Keratinocyte (primary cell): Measurements from ENCODE around the gene SLC18A2.

ENCODE experiments used
- CTCF ChIP-seq, 3 experiments: IDR thresholded peaks in 1 of 3; conservative IDR thresholded peaks in 1 of 3; optimal IDR thresholded peaks in 1 of 3; 2 replicates in 2 of 3; 3 replicates in 1 of 3; pipeline versions ENCODE3 to v1.5.1; 2011; ENCODE audit warnings: low read length in 3 of 3, mild to moderate bottlenecking in 3 of 3, moderate library complexity in 2 of 3, control low read depth in 1 of 3, inconsistent platforms in 1 of 3; ENCODE audit not compliant: insufficient read depth in 2 of 3; ENCODE audit errors: extremely low read depth in 1 of 3
- EZH2 ChIP-seq: IDR thresholded peaks from one replicate; pipeline ENCODE4 v1.6.1; 2012; ENCODE audit warnings: inconsistent platforms, mild to moderate bottlenecking, low read length, moderate library complexity

- TF ChIP-seq CTCF (optimal IDR thresholded peaks at IDR 0.05 in 1 of 3, IDR thresholded peaks at IDR 0.05 in 1 of 3, conservative IDR thresholded peaks at IDR 0.05 in 1 of 3; ENCODE audit: extremely low read depth in 1 of 3, insufficient read depth in 2 of 3, low read length in 3 of 3) (no peak), EZH2 (no peak)
Measured at GRCh38 chr10:117284716-117285494, 44.0 kb downstream of the SLC18A2 start.
